HUES64 (cell line): ENCODE measurements around the gene C2.
A peak's percentile ranks its signal among the peaks of the same experiment; 100 is the strongest.

Experiments used
- H3K27ac ChIP-seq: 2 replicates; pipeline ENCODE4 v1.7.0; 2013; ENCODE audit warnings: low read depth, low read length, inconsistent platforms
- H3K27me3 ChIP-seq: 2 replicates; pipeline ENCODE4 v1.6.1; 2013; ENCODE audit warnings: mild to moderate bottlenecking, low read length; ENCODE audit not compliant: insufficient read depth
- H3K36me3 ChIP-seq: 2 replicates; pipeline ENCODE4 v1.6.1; 2013; ENCODE audit warnings: mild to moderate bottlenecking, low read length; ENCODE audit not compliant: insufficient read depth
- H3K4me1 ChIP-seq: 2 replicates; pipeline ENCODE4 v1.6.1; 2013; ENCODE audit warnings: mild to moderate bottlenecking, low read length, moderate library complexity; ENCODE audit not compliant: insufficient read depth
- H3K4me3 ChIP-seq: 2 replicates; pipeline ENCODE4 v1.5.1; 2013; ENCODE audit warnings: mild to moderate bottlenecking, low read length, moderate library complexity
- H3K9ac ChIP-seq: 2 replicates; pipeline ENCODE4 v1.6.1; 2013; ENCODE audit warnings: mild to moderate bottlenecking, low read depth, low read length
- H3K9me3 ChIP-seq: 2 replicates; pipeline ENCODE4 v1.6.1; 2013; ENCODE audit warnings: low read depth, low read length; ENCODE audit not compliant: insufficient read depth
- WGBS: fragments of 150-250, 120-280 bp; methylation state at CpG from one replicate; pipeline ENCODE4 v1.1.7; 2013; ENCODE audit warnings: missing lambda C conversion rate; 5-methylcytosine and 5-hydroxymethylcytosine counted together

The C2 gene

DNA sequence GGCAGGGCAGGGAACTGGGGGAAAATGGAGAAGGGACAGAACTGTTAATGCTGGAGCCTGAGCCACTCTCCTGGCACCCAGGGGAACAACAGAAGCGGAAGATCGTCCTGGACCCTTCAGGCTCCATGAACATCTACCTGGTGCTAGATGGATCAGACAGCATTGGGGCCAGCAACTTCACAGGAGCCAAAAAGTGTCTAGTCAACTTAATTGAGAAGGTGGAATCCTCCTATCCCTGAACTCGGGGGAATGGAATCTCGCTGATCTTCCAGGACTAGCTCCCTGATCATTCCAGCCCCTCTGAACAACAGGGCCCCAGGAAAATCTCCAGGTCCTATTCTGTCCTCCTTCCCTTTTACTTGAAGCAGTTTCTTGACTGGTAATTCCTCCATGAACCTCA is 20.3 kb downstream of the C2 start:
- Histone ChIP-seq H3K36me3 (peaks cover 16% of the 10 kb centered on the region), H3K9me3 (no peaks in the 10 kb centered on the region), H3K27ac (no peak overlapping the region), H3K4me3 (no peak overlapping the region), H3K27me3 (no peaks in the 10 kb centered on the region), H3K4me1 (peaks cover 8% of the 10 kb centered on the region; the same call in 1 of the 2 replicates), H3K9ac (no peak overlapping the region)
- WGBS: 86% methylated on average over 4 of the region's 4 CpGs

- Histone ChIP-seq H3K36me3 (peaks cover 21% of the 10 kb centered on the region), H3K9ac (no peak overlapping the region), H3K27ac (no peak overlapping the region), H3K4me1 (peaks cover 8% of the 10 kb centered on the region; the same call in 1 of the 2 replicates), H3K27me3 (no peaks in the 10 kb centered on the region), H3K4me3 (no peak overlapping the region), H3K9me3 (no peaks in the 10 kb centered on the region)
- WGBS: 86% methylated on average over 5 of the region's 5 CpGs
Observed at GRCh38 chr6:31948306-31948705, 20.8 kb downstream of the C2 start.

GRCh38 chr6:31948753-31949413 is 21.4 kb downstream of the C2 start:
- no peak overlapping the region for H3K27ac ChIP-seq
- H3K27me3 ChIP-seq: no peaks in the 10 kb centered on the region
- H3K4me1 ChIP-seq: peaks cover 8% of the 10 kb centered on the region; the same call in 1 of the 2 replicates
- H3K9me3 ChIP-seq: no peaks in the 10 kb centered on the region
- no peak overlapping the region for H3K4me3 ChIP-seq
- H3K9ac ChIP-seq: no peak overlapping the region
- peaks cover 26% of the 10 kb centered on the region for H3K36me3 ChIP-seq
- 89% methylated on average over 6 of the region's 6 CpGs for WGBS

DNA sequence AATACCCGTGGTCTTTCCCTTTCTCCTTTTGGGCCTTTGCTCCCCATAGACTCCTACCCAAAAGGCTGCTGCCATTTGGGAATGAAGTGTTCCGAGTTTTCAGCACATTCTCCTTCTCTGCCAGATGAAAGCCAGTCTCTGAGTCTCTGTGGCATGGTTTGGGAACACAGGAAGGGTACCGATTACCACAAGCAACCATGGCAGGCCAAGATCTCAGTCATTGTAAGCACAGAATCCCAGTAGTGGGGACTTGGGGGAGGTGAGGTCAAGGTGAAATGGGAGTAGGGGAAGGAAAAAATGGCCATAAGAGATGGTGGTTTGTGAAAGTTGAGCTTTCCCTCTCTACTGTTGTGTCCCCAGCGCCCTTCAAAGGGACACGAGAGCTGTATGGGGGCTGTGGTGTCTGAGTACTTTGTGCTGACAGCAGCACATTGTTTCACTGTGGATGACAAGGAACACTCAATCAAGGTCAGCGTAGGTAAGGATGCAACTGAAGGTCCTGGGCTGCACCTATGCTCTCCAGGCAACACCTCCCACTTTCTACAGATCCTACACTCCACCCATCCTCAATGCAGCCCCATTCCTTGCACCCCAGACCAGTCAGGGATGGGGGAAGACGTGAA is 22.5 kb downstream of the C2 start:
- H3K9me3 ChIP-seq: no peaks in the 10 kb centered on the region
- H3K27ac ChIP-seq: no peak overlapping the region
- H3K4me3 ChIP-seq: no peak overlapping the region
- WGBS: 93% methylated on average over 7 of the region's 7 CpGs
- H3K36me3 ChIP-seq: peaks cover 38% of the 10 kb centered on the region
- no peak overlapping the region for H3K9ac ChIP-seq
- H3K27me3 ChIP-seq: no peaks in the 10 kb centered on the region
- H3K4me1 ChIP-seq: peaks cover 8% of the 10 kb centered on the region; the same call in 1 of the 2 replicates

- H3K4me3 ChIP-seq: no peak overlapping the region
- no peaks in the 10 kb centered on the region for H3K4me1 ChIP-seq
- H3K27ac ChIP-seq: no peak overlapping the region
- 82% methylated on average over 5 of the region's 5 CpGs for WGBS
- peaks cover 56% of the 10 kb centered on the region for H3K36me3 ChIP-seq
- H3K9ac ChIP-seq: no peak overlapping the region
- no peaks in the 10 kb centered on the region for H3K9me3 ChIP-seq
- H3K27me3 ChIP-seq: no peaks in the 10 kb centered on the region
Observed at GRCh38 chr6:31952140-31952805, 24.8 kb downstream of the C2 start.

DNA sequence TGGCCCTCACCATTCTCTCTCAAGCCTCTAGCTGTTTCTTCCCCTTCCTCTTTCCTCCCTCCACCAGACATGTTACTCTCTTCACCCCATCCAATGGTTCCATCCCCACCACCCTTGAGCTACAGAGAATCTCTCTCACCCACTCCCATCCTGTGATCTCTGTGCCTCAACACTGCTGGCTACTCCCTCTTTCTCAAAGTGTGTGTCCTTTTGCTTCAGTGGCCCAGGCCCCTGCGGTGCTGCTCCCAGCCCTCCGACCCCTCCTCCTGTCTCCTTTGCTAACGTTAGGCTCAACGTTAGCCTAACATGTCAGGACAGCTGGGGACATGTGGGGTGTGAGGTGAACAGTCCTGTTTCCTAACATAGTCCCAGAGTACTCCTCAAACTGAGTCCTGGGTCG is 25.4 kb downstream of the C2 start:
- Histone ChIP-seq H3K27me3 (no peaks in the 10 kb centered on the region), H3K9ac (no peak overlapping the region), H3K9me3 (no peaks in the 10 kb centered on the region), H3K27ac (no peak overlapping the region), H3K4me3 (no peak overlapping the region), H3K36me3 (peaks cover 59% of the 10 kb centered on the region), H3K4me1 (0 out of 2 replicates have a peak, but pooled peaks cover 2% of the 10 kb centered on the region)
- WGBS: 90% methylated on average over 4 of the region's 5 CpGs

DNA sequence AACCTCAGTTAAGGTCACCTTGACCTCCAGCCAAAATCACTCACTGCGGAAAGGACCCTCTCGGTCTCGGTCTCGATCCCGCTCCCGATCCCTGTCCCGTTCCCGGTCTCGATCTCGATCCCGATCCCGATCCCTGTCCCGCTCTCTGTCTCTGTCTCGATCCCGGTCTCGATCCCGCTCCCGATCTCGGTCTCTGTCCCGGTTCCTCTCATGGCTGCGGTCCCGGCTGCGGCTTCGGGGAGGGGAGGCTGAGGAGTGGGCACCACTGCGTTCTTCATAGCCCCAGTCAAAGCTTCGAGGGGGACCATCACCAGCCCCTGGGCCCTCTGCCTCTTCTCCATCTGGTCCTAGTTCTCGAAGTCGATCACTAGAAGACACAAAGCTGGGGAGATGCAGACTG is 27.0 kb downstream of the C2 start:
- 97% methylated on average over 28 of the region's 28 CpGs for WGBS
- Histone ChIP-seq H3K27me3 (no peaks in the 10 kb centered on the region), H3K9ac (no peak overlapping the region), H3K36me3 (peaks cover 59% of the 10 kb centered on the region), H3K4me1 (0 out of 2 replicates have a peak, but pooled peaks cover 4% of the 10 kb centered on the region), H3K9me3 (no peaks in the 10 kb centered on the region), H3K4me3 (no peak overlapping the region), H3K27ac (no peak overlapping the region)

DNA sequence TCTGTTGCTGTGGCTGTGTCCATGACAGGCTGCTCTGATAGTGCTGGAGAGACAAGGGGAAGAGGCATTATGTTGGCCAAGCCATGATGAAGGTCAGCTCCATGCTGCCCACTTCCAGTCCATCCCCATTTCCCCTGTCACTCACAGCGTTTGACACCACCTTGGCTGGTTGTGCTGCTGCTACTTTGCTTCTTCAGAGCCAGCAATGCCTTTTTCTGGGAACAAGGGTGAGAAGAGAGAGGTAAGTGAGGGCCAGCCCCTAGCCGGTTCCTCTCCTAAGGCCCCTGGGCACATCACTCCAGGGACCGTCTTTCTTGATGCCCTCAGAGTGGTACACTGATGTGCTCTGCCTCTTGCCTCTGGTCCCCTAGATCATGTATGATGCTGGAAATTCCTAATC is 29.3 kb downstream of the C2 start:
- Histone ChIP-seq H3K36me3 (peaks cover 66% of the 10 kb centered on the region), H3K27ac (no peak overlapping the region), H3K4me1 (0 out of 2 replicates have a peak, but pooled peaks cover 4% of the 10 kb centered on the region), H3K9me3 (no peaks in the 10 kb centered on the region), H3K27me3 (no peaks in the 10 kb centered on the region), H3K4me3 (no peak overlapping the region), H3K9ac (no peak overlapping the region)
- WGBS: 97% methylated on average over 3 of the region's 3 CpGs

DNA sequence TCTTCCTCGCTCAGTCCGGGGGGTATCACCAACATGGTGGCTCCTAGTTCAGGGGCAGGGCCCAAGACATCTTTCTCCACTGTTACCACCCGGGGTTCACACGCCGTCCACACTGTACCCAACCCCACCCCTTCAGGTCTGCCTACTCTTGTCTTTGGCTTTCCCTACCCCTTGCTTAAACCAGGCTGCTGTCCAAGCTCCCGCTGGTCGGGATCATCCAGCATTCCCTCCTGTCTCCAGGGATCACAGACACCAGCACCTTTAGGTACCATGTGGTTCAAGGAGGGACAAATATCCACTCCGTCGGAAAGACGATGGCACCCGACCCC is 30.9 kb downstream of the C2 start:
- Histone ChIP-seq H3K27me3 (no peaks in the 10 kb centered on the region), H3K9me3 (no peaks in the 10 kb centered on the region), H3K9ac (peak overlapping the region; percentile 77), H3K36me3 (peaks cover 71% of the 10 kb centered on the region), H3K4me1 (0 out of 2 replicates have a peak, but pooled peaks cover 4% of the 10 kb centered on the region), H3K27ac (peak overlapping the region; percentile 49; the same call in 1 of the 2 replicates), H3K4me3 (peak overlapping the region; percentile 87)
- WGBS: 8% methylated on average over 11 of the region's 11 CpGs

DNA sequence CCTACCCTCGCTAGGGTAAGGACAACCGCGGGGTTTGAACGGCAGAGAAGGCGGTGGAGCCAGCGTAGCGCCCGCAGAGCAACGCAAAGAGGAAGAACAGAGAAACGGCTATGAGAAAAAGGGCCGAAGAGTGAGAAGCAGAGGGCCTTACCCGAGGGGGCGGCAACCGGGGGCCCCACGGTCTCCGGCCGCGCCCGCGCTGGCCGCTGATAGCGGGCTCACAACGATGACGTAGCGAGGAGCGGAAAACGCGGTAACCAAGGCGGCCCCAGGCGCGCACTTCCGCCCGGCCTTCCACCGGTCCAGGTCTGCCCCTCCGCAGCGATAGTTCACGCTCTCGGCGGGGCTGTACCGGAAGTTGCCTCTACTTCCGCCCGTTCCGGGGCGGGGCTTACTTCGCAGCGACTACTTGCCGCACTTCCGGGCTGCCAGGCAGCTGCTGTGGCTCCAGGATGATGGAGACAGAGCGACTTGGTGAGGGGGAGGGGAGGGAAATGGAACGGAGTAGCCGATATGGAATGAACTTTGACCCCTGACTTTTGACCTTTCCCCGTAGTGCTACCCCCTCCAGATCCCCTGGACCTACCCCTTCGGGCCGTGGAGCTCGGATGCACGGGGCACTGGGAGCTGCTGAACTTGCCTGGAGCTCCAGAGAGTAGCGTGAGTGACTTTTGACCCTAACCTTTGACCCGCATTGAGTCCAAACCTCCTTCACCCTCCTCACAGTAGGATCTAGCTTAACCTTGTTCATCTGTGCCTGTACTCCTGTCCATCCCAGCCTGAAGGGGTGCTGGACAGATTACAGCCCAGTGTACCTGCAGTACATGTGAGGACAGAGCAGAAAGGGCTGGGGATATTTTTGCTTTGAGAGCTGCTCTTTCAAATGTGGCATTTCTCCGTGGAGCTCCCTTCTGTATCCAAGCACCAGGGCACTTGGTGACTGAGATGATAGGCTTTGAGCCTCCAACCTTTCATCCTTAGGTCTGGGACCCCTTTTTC is 31.5 kb downstream of the C2 start, which contains the start of the genes NELFE and SKIC2:
TSS of gene NELFE (minus strand) at position 231 of the 999 bp plus-strand sequence. CDS start 525 bp downstream, outside the sequence.
TSS of gene SKIC2 (plus strand) at position 435 of the 999 bp plus-strand sequence. CDS start at position 453, 18 bp downstream.
- peaks cover 71% of the 10 kb centered on the region for H3K36me3 ChIP-seq
- under 1% methylated on average over 59 of the region's 59 CpGs for WGBS
- no peaks in the 10 kb centered on the region for H3K27me3 ChIP-seq

More for the DNA sequence above, 31.5 kb downstream of the C2 start, which contains the start of the genes NELFE and SKIC2:
- Histone ChIP-seq H3K9ac (peak within 1 kb of the TSS; percentile 77), H3K27ac (peak within 1 kb of the TSS; percentile 76), H3K4me3 (peak within 1 kb of the TSS; percentile 87), H3K4me1 (0 out of 2 replicates have a peak, but pooled peaks cover 4% of the 10 kb centered on the region), H3K9me3 (no peaks in the 10 kb centered on the region)
